HCT116 (cell line): Measurements from ENCODE around the gene MRE11.

ENCODE experiments used
- EGR1 ChIP-seq: IDR thresholded peaks from 2 replicates; pipeline ENCODE4 v1.6.1; 2012; ENCODE audit warnings: low read depth
- EZH2 ChIP-seq: fragments of 200-600 bp; sonication (generic); IDR thresholded peaks from 2 replicates; pipeline ENCODE4 v1.6.1; 2017; ENCODE audit warnings: antibody characterized with exemption, mixed run types
- POLR2A ChIP-seq: IDR thresholded peaks from 2 replicates; pipeline ENCODE4 v1.7.0; 2011; ENCODE audit warnings: borderline replicate concordance; ENCODE audit not compliant: insufficient read depth, insufficient read length; ENCODE audit errors: extremely low read depth
- POLR2AphosphoS5 ChIP-seq: IDR thresholded peaks from 2 replicates; pipeline ENCODE4 v1.6.1; 2011; ENCODE audit warnings: mild to moderate bottlenecking, low read depth, low read length, moderate library complexity
- RAD21 ChIP-seq: IDR thresholded peaks from 2 replicates; pipeline ENCODE4 v1.6.1; 2012; ENCODE audit warnings: low read depth, mild to moderate bottlenecking
- REST ChIP-seq: IDR thresholded peaks from 2 replicates; pipeline ENCODE4 v1.6.1; 2012; ENCODE audit warnings: low read depth
- SP1 ChIP-seq: IDR thresholded peaks from 2 replicates; pipeline ENCODE4 v1.6.1; 2012; ENCODE audit warnings: low read depth
- ZNF274 ChIP-seq: fragments of 200-500 bp; sonication (Bioruptor generic); IDR thresholded peaks from 2 replicates; pipeline ENCODE4 v1.6.1; 2014; ENCODE audit warnings: mild to moderate bottlenecking, low read depth, low read length, inconsistent platforms
- TF ChIP-seq, protein P1 (sequence below): IDR thresholded peaks from 2 replicates; pipeline ENCODE4 v1.6.1; 2012
- TF ChIP-seq, protein P2 (sequence below), 3 experiments: fragments of 200-600 bp in 1 of 3; sonication (generic) in 1 of 3; IDR thresholded peaks in 2 of 3; conservative IDR thresholded peaks in 1 of 3; 2 replicates each; pipeline ENCODE4 v1.5.1; 2012 to 2017; ENCODE audit warnings: low read depth in 2 of 3, low read length in 2 of 3, antibody characterized with exemption in 1 of 3, borderline replicate concordance in 1 of 3, control low read depth in 1 of 3, mild to moderate bottlenecking in 1 of 3, mixed read lengths in 1 of 3, mixed run types in 1 of 3, moderate library complexity in 1 of 3; ENCODE audit not compliant: insufficient read depth in 1 of 3

DNA sequence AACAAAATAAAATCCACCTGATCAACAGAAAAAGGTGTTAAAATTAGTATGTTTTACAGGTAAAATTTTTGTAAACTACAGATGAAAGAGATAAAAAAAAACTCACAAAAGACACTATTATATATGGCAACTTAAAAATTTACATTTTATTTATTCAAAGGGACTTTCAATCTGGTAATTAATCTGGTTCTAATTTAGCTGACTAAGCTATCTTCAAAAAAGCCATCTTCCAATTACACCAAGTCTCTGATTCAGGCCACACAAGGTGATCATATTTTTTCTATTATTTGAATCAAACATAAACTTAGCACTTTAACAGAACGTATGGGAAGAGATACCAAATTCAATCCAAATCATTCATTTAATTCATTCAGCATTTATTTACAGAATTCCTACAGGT, 7.6 kb downstream of the MRE11 start:
- TF ChIP-seq, protein P1, sequence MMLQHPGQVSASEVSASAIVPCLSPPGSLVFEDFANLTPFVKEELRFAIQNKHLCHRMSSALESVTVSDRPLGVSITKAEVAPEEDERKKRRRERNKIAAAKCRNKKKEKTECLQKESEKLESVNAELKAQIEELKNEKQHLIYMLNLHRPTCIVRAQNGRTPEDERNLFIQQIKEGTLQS = no peak
- TF ChIP-seq EGR1 (no peak), POLR2A (no peak), EZH2 (no peak), ZNF274 (no peak), REST (no peak), POLR2AphosphoS5 (no peak), SP1 (no peak), RAD21 (no peak)
- TF ChIP-seq, protein P2, sequence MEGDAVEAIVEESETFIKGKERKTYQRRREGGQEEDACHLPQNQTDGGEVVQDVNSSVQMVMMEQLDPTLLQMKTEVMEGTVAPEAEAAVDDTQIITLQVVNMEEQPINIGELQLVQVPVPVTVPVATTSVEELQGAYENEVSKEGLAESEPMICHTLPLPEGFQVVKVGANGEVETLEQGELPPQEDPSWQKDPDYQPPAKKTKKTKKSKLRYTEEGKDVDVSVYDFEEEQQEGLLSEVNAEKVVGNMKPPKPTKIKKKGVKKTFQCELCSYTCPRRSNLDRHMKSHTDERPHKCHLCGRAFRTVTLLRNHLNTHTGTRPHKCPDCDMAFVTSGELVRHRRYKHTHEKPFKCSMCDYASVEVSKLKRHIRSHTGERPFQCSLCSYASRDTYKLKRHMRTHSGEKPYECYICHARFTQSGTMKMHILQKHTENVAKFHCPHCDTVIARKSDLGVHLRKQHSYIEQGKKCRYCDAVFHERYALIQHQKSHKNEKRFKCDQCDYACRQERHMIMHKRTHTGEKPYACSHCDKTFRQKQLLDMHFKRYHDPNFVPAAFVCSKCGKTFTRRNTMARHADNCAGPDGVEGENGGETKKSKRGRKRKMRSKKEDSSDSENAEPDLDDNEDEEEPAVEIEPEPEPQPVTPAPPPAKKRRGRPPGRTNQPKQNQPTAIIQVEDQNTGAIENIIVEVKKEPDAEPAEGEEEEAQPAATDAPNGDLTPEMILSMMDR (IDR thresholded peaks at IDR 0.05 in 2 of 3, conservative IDR thresholded peaks at IDR 0.05 in 1 of 3; ENCODE audit: borderline replicate concordance in 1 of 3, insufficient read depth in 1 of 3, low read depth in 2 of 3, low read length in 2 of 3) = no peak
